Stomach (tissue), 9 donors: Measurements from ENCODE around the gene SLAMF7. TPM values are rescaled to one million over a fixed set of nuclear protein-coding genes. Genes with fewer than 3 reads are reported as not detected.

Experiments used
- DNase-seq, 2 donors: peaks; one replicate each; pipeline versions ENCODE4 v3.0.0 to v3.0.0-alpha.2; 2013 to 2019
- H3K27ac ChIP-seq, 5 donors: fragments of 200-600 bp in 4 of 5; sonication (generic) in 4 of 5; one replicate each; pipeline ENCODE4 v1.5.1; 2013 to 2019; ENCODE audit warnings: mild to moderate bottlenecking in 1 of 5, moderate library complexity in 1 of 5
- H3K27me3 ChIP-seq, 3 donors: fragments of 200-600 bp; sonication (generic); one replicate each; pipeline ENCODE4 v1.5.1; 2017 to 2019; ENCODE audit warnings: mixed run types in 1 of 3
- H3K36me3 ChIP-seq, 4 donors: fragments of 200-600 bp; sonication (generic); 1 replicate in 3 of 4; 2 replicates in 1 of 4; pipeline ENCODE4 v1.5.1; 2016 to 2019
- H3K4me1 ChIP-seq, 4 donors: fragments of 200-600 bp; sonication (generic); one replicate each; pipeline ENCODE4 v1.5.1; 2016 to 2019
- H3K4me3 ChIP-seq, 4 donors: fragments of 200-600 bp; sonication (generic) in 3 of 4; one replicate each; pipeline ENCODE4 v1.5.1; 2016 to 2019; ENCODE audit warnings: mild to moderate bottlenecking in 1 of 4
- H3K9me3 ChIP-seq, 4 donors: fragments of 200-600 bp; sonication (generic); one replicate each; pipeline ENCODE4 v1.5.1; 2016 to 2019
- EP300 ChIP-seq: sonication (generic); formaldehyde crosslinking; IDR thresholded peaks from one replicate; pipeline ENCODE4 v1.6.1; 2017; ENCODE audit warnings: antibody characterized with exemption
- POLR2A ChIP-seq, 4 donors: fragments of 450-650 bp; IDR thresholded peaks; one replicate each; pipeline ENCODE4 v1.6.1; 2016; ENCODE audit warnings: antibody characterized with exemption in 4 of 4, control low read depth in 2 of 4, mild to moderate bottlenecking in 1 of 4, moderate library complexity in 1 of 4
- POLR2AphosphoS5 ChIP-seq, 3 donors: sonication (generic); formaldehyde crosslinking; IDR thresholded peaks; one replicate each; pipeline ENCODE4 v1.6.1; 2016; ENCODE audit warnings: antibody characterized with exemption in 3 of 3
- WGBS, 5 donors: extraction: QIAGEN DNeasy Blood & Tissue Kit in 3 of 5; methylation state at CpG; one replicate each; pipeline versions ENCODE4 v1.1.5 to v1.1.7; 2013 to 2018; 5-methylcytosine and 5-hydroxymethylcytosine counted together
- intact Hi-C: fragments of 100-400 bp; cut with DNase I; formaldehyde crosslinking; loops from one replicate; pipeline ENCODE4 v1.15.1; 2023; ENCODE audit warnings: low total_unique reads
- polyA plus RNA-seq, 3 donors: library from polyadenylated mRNA; stranded (reverse); fragments of 200-250 nt; gene quantifications; one replicate each; pipeline ENCODE4 v1.2.3, GENCODE V29; 2013
- total RNA-seq, 5 donors: library from RNA; depleted of rRNA; stranded (reverse); fragments of >200 nt; gene quantifications; one replicate each; pipeline versions ENCODE4 v1.1.0 to v1.2.3, GENCODE V29; 2014 to 2016
- TF ChIP-seq, protein P1 (sequence below), 7 experiments: fragments of 450-650 bp in 4 of 7; fragments of 200-600 bp in 3 of 7; sonication (generic) in 3 of 7; IDR thresholded peaks; one replicate each; pipeline ENCODE4 v1.5.1; 2016 to 2019; ENCODE audit warnings: antibody characterized with exemption in 7 of 7, control low read depth in 2 of 7, mild to moderate bottlenecking in 1 of 7
- donor health status: healthy with polysubstance abuse.
- donor health status: Bipolar disorder and iron deficiency.
- donor health status: healthy.

The SLAMF7 gene
- total and polyA plus RNA-seq, 8 donors, result 0.45 to 4.2 (median 2.0) TPM; not detected in 1

DNA sequence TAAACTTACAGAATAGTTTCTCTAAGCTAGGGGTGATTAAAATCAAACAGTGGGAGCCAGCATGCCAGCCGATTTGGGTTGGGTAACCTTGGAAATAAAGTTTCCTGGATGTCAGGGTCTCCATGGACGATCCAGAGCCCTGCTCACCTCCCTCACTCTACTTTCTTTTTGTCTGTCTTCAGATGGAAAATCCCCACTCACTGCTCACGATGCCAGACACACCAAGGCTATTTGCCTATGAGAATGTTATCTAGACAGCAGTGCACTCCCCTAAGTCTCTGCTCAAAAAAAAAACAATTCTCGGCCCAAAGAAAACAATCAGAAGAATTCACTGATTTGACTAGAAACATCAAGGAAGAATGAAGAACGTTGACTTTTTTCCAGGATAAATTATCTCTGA, 13.9 kb downstream of the SLAMF7 start:
- WGBS, 5 donors, result 22 to 53% (median 28%) methylated on average over 5 of the region's 5 CpGs
- no peak overlapping the region for H3K27ac ChIP-seq
- intact Hi-C loops, result no loop called here
- no peak for DNase-seq
- H3K4me3 ChIP-seq, result no peak overlapping the region
- H3K27me3 ChIP-seq, result peaks cover 0 to 10% (median 0%) of the 10 kb centered on the region in 3 donors
- no peaks in the 10 kb centered on the region for H3K4me1 ChIP-seq
- H3K36me3 ChIP-seq, result no peaks in the 10 kb centered on the region
- TF ChIP-seq, protein P1, sequence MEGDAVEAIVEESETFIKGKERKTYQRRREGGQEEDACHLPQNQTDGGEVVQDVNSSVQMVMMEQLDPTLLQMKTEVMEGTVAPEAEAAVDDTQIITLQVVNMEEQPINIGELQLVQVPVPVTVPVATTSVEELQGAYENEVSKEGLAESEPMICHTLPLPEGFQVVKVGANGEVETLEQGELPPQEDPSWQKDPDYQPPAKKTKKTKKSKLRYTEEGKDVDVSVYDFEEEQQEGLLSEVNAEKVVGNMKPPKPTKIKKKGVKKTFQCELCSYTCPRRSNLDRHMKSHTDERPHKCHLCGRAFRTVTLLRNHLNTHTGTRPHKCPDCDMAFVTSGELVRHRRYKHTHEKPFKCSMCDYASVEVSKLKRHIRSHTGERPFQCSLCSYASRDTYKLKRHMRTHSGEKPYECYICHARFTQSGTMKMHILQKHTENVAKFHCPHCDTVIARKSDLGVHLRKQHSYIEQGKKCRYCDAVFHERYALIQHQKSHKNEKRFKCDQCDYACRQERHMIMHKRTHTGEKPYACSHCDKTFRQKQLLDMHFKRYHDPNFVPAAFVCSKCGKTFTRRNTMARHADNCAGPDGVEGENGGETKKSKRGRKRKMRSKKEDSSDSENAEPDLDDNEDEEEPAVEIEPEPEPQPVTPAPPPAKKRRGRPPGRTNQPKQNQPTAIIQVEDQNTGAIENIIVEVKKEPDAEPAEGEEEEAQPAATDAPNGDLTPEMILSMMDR (IDR thresholded peaks at IDR 0.05), result no peak
- TF ChIP-seq POLR2AphosphoS5 (IDR thresholded peaks at IDR 0.05) (no peak), POLR2A (IDR thresholded peaks at IDR 0.05) (no peak), EP300 (no peak)
- H3K9me3 ChIP-seq, result no peaks in the 10 kb centered on the region

DNA sequence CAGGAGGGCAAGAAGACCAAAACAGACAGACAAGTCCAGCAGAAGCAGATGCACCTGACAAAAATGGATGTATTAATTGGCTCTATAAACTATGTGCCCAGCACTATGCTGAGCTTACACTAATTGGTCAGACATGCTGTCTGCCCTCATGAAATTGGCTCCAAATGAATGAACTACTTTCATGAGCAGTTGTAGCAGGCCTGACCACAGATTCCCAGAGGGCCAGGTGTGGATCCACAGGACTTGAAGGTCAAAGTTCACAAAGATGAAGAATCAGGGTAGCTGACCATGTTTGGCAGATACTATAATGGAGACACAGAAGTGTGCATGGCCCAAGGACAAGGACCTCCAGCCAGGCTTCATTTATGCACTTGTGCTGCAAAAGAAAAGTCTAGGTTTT, 14.5 kb downstream of the SLAMF7 start:
- Histone ChIP-seq H3K36me3 (no peaks in the 10 kb centered on the region), H3K9me3 (no peaks in the 10 kb centered on the region), H3K4me3 (no peak overlapping the region), H3K27me3 (peaks cover 0 to 10% (median 0%) of the 10 kb centered on the region in 3 donors), H3K27ac (no peak overlapping the region), H3K4me1 (no peaks in the 10 kb centered on the region)
- intact Hi-C loops, result no loop called here
- no peak for DNase-seq
- TF ChIP-seq POLR2A (IDR thresholded peaks at IDR 0.05), result no peak
- TF ChIP-seq POLR2AphosphoS5 (IDR thresholded peaks at IDR 0.05), result no peak
- TF ChIP-seq EP300, result no peak
- TF ChIP-seq, protein P1 (IDR thresholded peaks at IDR 0.05), result no peak

DNA sequence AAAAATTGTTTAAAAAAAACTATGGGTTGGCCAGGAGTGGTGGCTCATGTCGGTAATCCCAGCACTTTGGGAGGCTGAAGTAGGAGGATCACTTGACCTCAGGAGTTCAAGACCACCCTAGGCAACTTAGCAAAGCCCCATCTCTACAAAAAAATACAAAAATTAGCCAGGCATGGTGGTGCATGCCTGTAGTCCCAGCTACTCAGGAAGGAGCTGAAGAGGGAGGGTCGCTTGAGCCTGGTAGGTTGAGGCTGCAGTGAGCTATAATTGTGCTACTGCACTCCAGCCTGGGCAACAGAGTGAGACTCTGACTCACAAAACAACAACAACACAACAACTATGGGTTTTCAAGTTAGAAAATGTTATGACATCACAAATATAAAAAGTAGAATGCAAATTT, 16.4 kb downstream of the SLAMF7 start:
- 75 to 88% (median 87%) methylated on average over 2 of the region's 2 CpGs for WGBS, 5 donors
- H3K27ac ChIP-seq, result peak overlapping the region in 1 of 5 donors; percentile 23
- intact Hi-C loops, result no loop called here
- H3K9me3 ChIP-seq, result no peaks in the 10 kb centered on the region
- TF ChIP-seq, protein P1 (IDR thresholded peaks at IDR 0.05), result no peak
- TF ChIP-seq POLR2AphosphoS5 (IDR thresholded peaks at IDR 0.05) (no peak), POLR2A (IDR thresholded peaks at IDR 0.05) (no peak), EP300 (no peak)
- no peak overlapping the region for H3K4me3 ChIP-seq
- no peaks in the 10 kb centered on the region for H3K36me3 ChIP-seq
- DNase-seq, result no peak
- H3K4me1 ChIP-seq, result no peaks in the 10 kb centered on the region
- peaks cover 0 to 3% (median 0%) of the 10 kb centered on the region in 3 donors for H3K27me3 ChIP-seq

DNA sequence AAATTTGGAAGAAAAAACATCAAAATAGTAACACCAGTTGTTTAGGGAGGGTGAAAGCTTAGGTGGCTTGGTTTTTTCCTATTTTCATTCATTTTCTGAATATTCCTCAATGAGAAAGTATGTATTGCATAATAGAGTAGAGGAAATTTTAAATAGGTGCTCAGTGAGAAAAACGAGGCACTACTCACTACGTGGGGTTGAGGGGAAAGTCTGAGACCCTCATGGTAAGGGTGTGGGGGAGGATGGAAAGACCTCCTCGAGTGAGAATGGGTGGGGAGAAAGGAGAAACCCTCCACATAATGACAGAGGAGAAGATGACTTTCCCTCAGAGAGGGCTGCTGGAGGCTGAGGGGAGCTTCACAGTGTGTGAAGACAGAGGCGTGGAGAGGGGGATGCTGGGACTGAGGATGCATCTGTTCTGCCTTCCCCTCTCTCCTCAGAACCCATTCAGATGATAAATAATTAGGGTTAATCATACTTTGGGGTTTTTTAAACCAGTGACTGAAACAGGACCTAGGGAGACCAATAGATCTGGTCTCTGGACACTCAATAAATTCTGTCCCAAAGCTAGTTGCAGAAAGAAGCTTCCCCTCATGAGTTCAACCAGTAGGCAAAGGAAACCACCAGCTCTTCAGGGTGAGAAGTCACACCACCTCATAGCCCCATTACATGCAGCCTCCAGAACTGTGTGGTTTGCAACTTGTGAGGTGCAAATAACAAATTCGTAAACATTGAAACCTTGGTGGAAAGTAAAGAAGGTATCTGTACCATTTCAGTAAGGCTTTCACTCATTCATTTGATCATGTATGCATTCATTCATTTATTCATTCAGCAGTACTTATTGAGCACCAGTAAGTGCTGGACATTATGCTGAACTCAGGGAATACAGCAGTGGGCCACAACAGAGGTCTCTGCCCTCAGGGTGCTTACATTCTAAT, 17.1 kb downstream of the SLAMF7 start:
- Histone ChIP-seq H3K27ac (peak overlapping the region in 1 of 5 donors; percentile 23), H3K4me3 (no peak overlapping the region), H3K4me1 (no peaks in the 10 kb centered on the region), H3K36me3 (no peaks in the 10 kb centered on the region), H3K9me3 (no peaks in the 10 kb centered on the region), H3K27me3 (peaks cover 0 to 3% (median 0%) of the 10 kb centered on the region in 3 donors)
- TF ChIP-seq EP300, result no peak
- no peak for TF ChIP-seq POLR2AphosphoS5 (IDR thresholded peaks at IDR 0.05)
- no peak for TF ChIP-seq POLR2A (IDR thresholded peaks at IDR 0.05)
- TF ChIP-seq, protein P1 (IDR thresholded peaks at IDR 0.05), result no peak
- intact Hi-C loops, result no loop called here
- 60 to 75% (median 70%) methylated on average over 5 of the region's 5 CpGs for WGBS, 5 donors
- peak in 1 of 2 donors; percentile 22 for DNase-seq
